ENCODE results near the gene AGPAT3.

Gene AGPAT3

GRCh38 chr21:43939443-43940328, 74.7 kb downstream of the AGPAT3 start:
- no peak for DNase-seq

GRCh38 chr21:43940329-43941050, 75.5 kb downstream of the AGPAT3 start:
- no peak for DNase-seq

- DNase-seq: no peak
Measured at GRCh38 chr21:43942201-43942600, 77.2 kb downstream of the AGPAT3 start.

GRCh38 chr21:43942621-43943020, 77.6 kb downstream of the AGPAT3 start:
- no peak for DNase-seq

GRCh38 chr21:43943512-43944077, 78.6 kb downstream of the AGPAT3 start:
- no peak for DNase-seq

- no peak for DNase-seq
Measured at GRCh38 chr21:43944078-43944633, 79.1 kb downstream of the AGPAT3 start.

GRCh38 chr21:43944757-43945156, 79.7 kb downstream of the AGPAT3 start:
- DNase-seq: no peak

- DNase-seq: no peak
Measured at GRCh38 chr21:43948740-43949498, 83.9 kb downstream of the AGPAT3 start.

- DNase-seq: no peak
Measured at GRCh38 chr21:43949499-43950208, 84.6 kb downstream of the AGPAT3 start.

GRCh38 chr21:43950481-43950880, 85.5 kb downstream of the AGPAT3 start:
- DNase-seq: no peak

GRCh38 chr21:43950936-43951335, 85.9 kb downstream of the AGPAT3 start:
- no peak for DNase-seq

- DNase-seq: no peak
Measured at GRCh38 chr21:43951911-43952703, 87.1 kb downstream of the AGPAT3 start.

GRCh38 chr21:43953021-43953420, 88.0 kb downstream of the AGPAT3 start:
- no peak for DNase-seq

- no peak for DNase-seq
Measured at GRCh38 chr21:43954042-43954441, 89.0 kb downstream of the AGPAT3 start.

- DNase-seq: no peak
Measured at GRCh38 chr21:43954896-43955295, 89.9 kb downstream of the AGPAT3 start.

- DNase-seq: no peak
Measured at GRCh38 chr21:43956019-43956669, 91.1 kb downstream of the AGPAT3 start.

- DNase-seq: no peak
Measured at GRCh38 chr21:43956670-43957035, 91.6 kb downstream of the AGPAT3 start.

- no peak for DNase-seq
Measured at GRCh38 chr21:43957128-43957571, 92.1 kb downstream of the AGPAT3 start.

GRCh38 chr21:43957611-43958362, 92.8 kb downstream of the AGPAT3 start:
- no peak for DNase-seq
